ENCODE data around the gene GPER1.
A peak's percentile ranks its signal among the peaks of the same experiment; 100 is the strongest.

Gene GPER1

DNA sequence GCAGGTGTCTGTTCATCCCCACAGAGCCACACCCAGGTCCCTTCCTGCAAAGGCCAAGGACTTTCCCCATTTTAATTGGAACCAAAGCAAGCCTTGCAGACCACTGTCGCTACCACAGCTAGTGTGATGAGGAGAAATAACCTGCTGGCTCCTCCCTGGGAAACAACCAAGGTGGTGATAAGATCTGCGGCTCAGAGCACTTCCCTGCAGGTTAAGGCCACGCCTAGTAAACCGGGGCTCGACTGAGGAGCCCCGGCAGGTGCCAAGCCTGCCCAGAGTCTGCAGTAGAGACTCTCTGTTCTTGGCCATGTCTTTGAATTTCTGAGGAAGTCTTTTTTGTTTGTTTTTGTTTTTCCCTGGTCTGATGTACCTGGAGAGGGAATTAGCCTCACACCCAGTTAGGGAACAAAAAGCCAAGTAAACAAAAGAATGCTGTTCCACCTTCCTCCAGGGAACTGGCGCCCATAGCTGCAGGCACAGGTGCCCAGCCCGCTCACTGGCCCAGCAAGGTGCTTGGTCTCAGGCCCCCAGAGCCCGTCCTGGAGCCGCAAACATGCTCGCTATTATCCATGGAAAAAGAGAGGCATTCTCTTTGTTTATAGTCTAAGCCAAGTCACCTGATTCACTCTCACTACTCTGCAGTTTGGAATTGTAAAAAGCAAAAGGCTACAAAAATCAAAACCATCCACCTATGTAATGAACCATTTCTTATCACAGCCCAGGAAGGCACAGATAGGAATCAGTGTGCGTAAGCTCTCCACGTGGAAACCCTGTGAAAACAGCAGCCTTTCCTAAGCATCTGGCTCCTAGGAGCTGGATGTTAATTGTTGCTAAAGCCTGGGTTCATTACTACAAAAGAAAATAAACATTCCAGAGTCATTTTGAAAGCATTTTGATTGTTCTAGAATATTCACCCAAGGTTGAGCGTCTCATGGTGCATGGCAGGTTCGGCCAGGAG is 40.9 kb upstream of the GPER1 start:
- H3K9ac ChIP-seq (ENCODE audit: low read depth in 1 of 2, low read length in 2 of 2), result peak overlapping the region in 1 of 2 donors; percentile 13
- H3K36me3 ChIP-seq (ENCODE audit: control insufficient read depth in 2 of 2, insufficient read depth in 2 of 2, low read length in 2 of 2), result no peaks in the 10 kb centered on the region
- H3K9me3 ChIP-seq (ENCODE audit: control insufficient read depth in 2 of 2, low read length in 2 of 2), result no peaks in the 10 kb centered on the region
- H3K4me3 ChIP-seq (ENCODE audit: low read length in 2 of 2), result no peak overlapping the region
- H3K27me3 ChIP-seq (ENCODE audit: control insufficient read depth in 2 of 2, insufficient read depth in 2 of 2, low read length in 2 of 2), result no peaks in the 10 kb centered on the region
- H3K4me1 ChIP-seq (ENCODE audit: control insufficient read depth in 2 of 2, insufficient read depth in 2 of 2, low read length in 2 of 2), result peaks cover 40 to 42% of the 10 kb centered on the region in 2 donors
- H3K27ac ChIP-seq (ENCODE audit: low read depth in 2 of 2, low read length in 2 of 2), result peak overlapping the region; percentile 24 to 52

DNA sequence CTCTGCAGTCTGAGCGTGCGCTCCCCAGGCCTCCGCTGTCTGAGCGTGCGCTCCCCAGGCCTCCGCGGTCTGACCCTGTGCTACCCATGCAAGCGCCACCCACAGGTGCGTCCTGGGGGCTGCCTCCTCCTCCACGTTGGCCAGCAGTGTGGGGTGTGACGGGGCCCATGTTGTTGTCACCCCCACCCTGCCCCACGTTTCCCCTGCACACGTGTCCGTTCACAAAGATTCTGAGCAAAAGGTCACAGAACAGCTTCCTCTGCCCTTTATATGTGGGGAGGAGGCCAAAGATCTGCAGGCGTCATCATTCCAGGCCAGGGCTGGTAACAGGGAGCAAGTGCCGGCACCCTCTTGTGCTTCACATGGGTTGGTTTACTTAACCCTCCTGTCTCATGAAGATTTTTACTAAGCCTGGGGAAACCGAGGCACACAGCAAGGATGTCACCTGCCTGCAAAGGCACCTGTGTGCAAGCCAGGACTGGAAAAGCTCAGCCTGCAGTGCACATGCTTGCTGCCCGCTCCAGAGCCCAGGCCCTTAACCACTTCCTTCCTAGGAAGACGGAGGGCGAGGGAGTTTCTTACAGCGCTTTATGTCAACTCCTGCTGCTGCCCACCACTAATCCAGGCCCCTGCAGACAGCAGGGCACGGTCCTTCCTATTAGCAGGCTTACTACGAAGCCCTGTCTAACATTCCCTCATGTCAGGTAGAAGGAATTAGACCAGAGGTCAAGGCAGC is 38.7 kb upstream of the GPER1 start:
- Histone ChIP-seq H3K9me3 (ENCODE audit: control insufficient read depth in 2 of 2, low read length in 2 of 2) (no peaks in the 10 kb centered on the region), H3K9ac (ENCODE audit: low read depth in 1 of 2, low read length in 2 of 2) (no peak overlapping the region), H3K36me3 (ENCODE audit: control insufficient read depth in 2 of 2, insufficient read depth in 2 of 2, low read length in 2 of 2) (no peaks in the 10 kb centered on the region), H3K4me1 (ENCODE audit: control insufficient read depth in 2 of 2, insufficient read depth in 2 of 2, low read length in 2 of 2) (peaks cover 31% of the 10 kb centered on the region in 2 donors), H3K27me3 (ENCODE audit: control insufficient read depth in 2 of 2, insufficient read depth in 2 of 2, low read length in 2 of 2) (no peaks in the 10 kb centered on the region), H3K4me3 (ENCODE audit: low read length in 2 of 2) (no peak overlapping the region), H3K27ac (ENCODE audit: low read depth in 2 of 2, low read length in 2 of 2) (no peak overlapping the region)

- no peak overlapping the region for H3K27ac ChIP-seq (ENCODE audit: low read depth in 2 of 2, low read length in 2 of 2)
- H3K4me3 ChIP-seq (ENCODE audit: low read length in 2 of 2), result no peak overlapping the region
- no peaks in the 10 kb centered on the region for H3K27me3 ChIP-seq (ENCODE audit: control insufficient read depth in 2 of 2, insufficient read depth in 2 of 2, low read length in 2 of 2)
- H3K9ac ChIP-seq (ENCODE audit: low read depth in 1 of 2, low read length in 2 of 2), result no peak overlapping the region
- H3K9me3 ChIP-seq (ENCODE audit: control insufficient read depth in 2 of 2, low read length in 2 of 2), result no peaks in the 10 kb centered on the region
- H3K36me3 ChIP-seq (ENCODE audit: control insufficient read depth in 2 of 2, insufficient read depth in 2 of 2, low read length in 2 of 2), result no peaks in the 10 kb centered on the region
- H3K4me1 ChIP-seq (ENCODE audit: control insufficient read depth in 2 of 2, insufficient read depth in 2 of 2, low read length in 2 of 2), result peaks cover 28 to 29% of the 10 kb centered on the region in 2 donors
These were observed 38.1 kb upstream of the GPER1 start for GRCh38 chr7:1049801-1050200.

DNA sequence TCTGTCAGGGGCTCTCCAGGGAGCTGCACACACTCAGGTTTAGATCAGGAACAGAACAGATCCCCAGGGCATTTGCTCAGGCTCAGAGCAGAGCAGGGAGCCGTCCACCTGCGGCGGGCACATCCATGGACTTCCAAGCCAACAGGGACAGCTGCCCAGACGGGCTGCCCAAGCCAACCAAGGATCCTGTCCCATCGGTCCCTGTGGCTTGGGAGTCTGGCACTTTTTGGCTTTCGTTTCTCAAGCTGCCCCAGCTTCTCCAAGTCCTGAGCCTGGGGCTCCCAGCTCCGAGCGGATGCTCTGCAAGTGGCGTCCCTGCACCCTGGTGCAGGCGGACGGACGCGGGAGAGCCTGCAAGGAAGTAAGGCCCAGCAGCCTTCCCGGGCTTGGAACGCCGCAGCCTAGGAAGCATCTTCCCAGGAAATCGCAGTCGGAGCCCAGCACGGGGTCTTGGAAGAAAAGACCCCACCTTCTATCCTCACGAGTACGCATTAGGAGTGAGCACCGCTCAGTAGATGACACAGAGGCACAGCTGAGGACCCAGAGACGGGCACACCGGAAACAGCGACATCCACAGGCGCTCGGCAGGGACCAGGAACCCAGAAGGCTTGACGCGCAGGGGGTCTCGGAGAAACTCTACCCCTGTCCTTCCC is 37.5 kb upstream of the GPER1 start:
- Histone ChIP-seq H3K4me1 (ENCODE audit: control insufficient read depth in 2 of 2, insufficient read depth in 2 of 2, low read length in 2 of 2) (peaks cover 27% of the 10 kb centered on the region in 2 donors), H3K9me3 (ENCODE audit: control insufficient read depth in 2 of 2, low read length in 2 of 2) (no peaks in the 10 kb centered on the region), H3K36me3 (ENCODE audit: control insufficient read depth in 2 of 2, insufficient read depth in 2 of 2, low read length in 2 of 2) (no peaks in the 10 kb centered on the region), H3K27me3 (ENCODE audit: control insufficient read depth in 2 of 2, insufficient read depth in 2 of 2, low read length in 2 of 2) (no peaks in the 10 kb centered on the region), H3K4me3 (ENCODE audit: low read length in 2 of 2) (no peak overlapping the region), H3K27ac (ENCODE audit: low read depth in 2 of 2, low read length in 2 of 2) (no peak overlapping the region), H3K9ac (ENCODE audit: low read depth in 1 of 2, low read length in 2 of 2) (no peak overlapping the region)

DNA sequence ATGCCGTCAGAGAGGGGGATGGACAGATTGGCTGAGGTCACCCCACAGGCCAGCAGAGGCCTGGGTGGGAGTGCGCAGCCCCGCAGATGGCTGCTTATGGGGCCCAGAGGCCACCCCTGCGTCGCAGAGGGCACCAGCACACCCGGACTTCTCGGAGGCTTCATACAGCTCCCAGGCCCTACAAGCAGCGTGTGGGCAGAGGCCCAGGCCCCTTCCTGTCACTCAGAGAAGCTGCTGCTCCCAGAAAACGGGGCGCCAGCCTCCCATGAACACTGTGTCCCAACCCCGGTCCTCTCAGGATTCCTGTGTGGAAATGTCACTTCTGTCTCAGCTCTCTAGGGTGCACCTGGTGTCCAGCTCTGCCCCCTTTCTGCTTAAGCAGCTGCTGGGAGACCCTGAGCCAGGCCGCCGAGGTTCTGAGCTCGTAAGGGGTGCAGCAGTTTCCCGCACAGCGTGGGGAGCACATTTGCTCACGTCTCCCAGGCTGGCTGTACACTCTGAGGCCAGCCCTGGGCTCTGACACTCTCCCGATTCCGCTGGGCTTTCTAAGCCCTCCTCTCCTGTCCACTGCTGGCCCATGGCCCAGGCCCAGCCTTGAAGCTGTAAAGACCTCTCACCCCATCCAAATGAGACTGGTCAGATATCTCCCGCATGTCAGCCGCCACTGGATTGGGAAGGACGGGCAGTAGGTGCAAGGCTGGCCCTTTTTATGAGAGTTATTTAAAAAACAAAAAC is 36.8 kb upstream of the GPER1 start:
- Histone ChIP-seq H3K4me1 (ENCODE audit: control insufficient read depth in 2 of 2, insufficient read depth in 2 of 2, low read length in 2 of 2) (peaks cover 21 to 24% of the 10 kb centered on the region in 2 donors), H3K27ac (ENCODE audit: low read depth in 2 of 2, low read length in 2 of 2) (peak overlapping the region in 1 of 2 donors; percentile 23), H3K4me3 (ENCODE audit: low read length in 2 of 2) (no peak overlapping the region), H3K36me3 (ENCODE audit: control insufficient read depth in 2 of 2, insufficient read depth in 2 of 2, low read length in 2 of 2) (no peaks in the 10 kb centered on the region), H3K27me3 (ENCODE audit: control insufficient read depth in 2 of 2, insufficient read depth in 2 of 2, low read length in 2 of 2) (no peaks in the 10 kb centered on the region), H3K9me3 (ENCODE audit: control insufficient read depth in 2 of 2, low read length in 2 of 2) (no peaks in the 10 kb centered on the region), H3K9ac (ENCODE audit: low read depth in 1 of 2, low read length in 2 of 2) (no peak overlapping the region)

- Histone ChIP-seq H3K4me1 (ENCODE audit: control insufficient read depth in 2 of 2, insufficient read depth in 2 of 2, low read length in 2 of 2) (peaks cover 11 to 13% of the 10 kb centered on the region in 2 donors), H3K9me3 (ENCODE audit: control insufficient read depth in 2 of 2, low read length in 2 of 2) (no peaks in the 10 kb centered on the region), H3K4me3 (ENCODE audit: low read length in 2 of 2) (no peak overlapping the region)
These were observed 35.7 kb upstream of the GPER1 start for GRCh38 chr7:1052031-1052818.

GRCh38 chr7:1053002-1053411 is 34.9 kb upstream of the GPER1 start:
- Histone ChIP-seq H3K4me1 (ENCODE audit: control insufficient read depth in 2 of 2, insufficient read depth in 2 of 2, low read length in 2 of 2) (peaks cover 6 to 9% of the 10 kb centered on the region in 2 donors), H3K36me3 (ENCODE audit: control insufficient read depth in 2 of 2, insufficient read depth in 2 of 2, low read length in 2 of 2) (peaks cover under 1 to 3% of the 10 kb centered on the region in 2 donors), H3K9me3 (ENCODE audit: control insufficient read depth in 2 of 2, low read length in 2 of 2) (no peaks in the 10 kb centered on the region), H3K9ac (ENCODE audit: low read depth in 1 of 2, low read length in 2 of 2) (no peak overlapping the region), H3K27ac (ENCODE audit: low read depth in 2 of 2, low read length in 2 of 2) (peak overlapping the region in 1 of 2 donors; percentile 32), H3K4me3 (ENCODE audit: low read length in 2 of 2) (no peak overlapping the region), H3K27me3 (ENCODE audit: control insufficient read depth in 2 of 2, insufficient read depth in 2 of 2, low read length in 2 of 2) (no peaks in the 10 kb centered on the region)

More at GRCh38 chr7:1052031-1052818, 35.7 kb upstream of the GPER1 start:
- Histone ChIP-seq H3K36me3 (ENCODE audit: control insufficient read depth in 2 of 2, insufficient read depth in 2 of 2, low read length in 2 of 2) (no peaks in the 10 kb centered on the region), H3K9ac (ENCODE audit: low read depth in 1 of 2, low read length in 2 of 2) (no peak overlapping the region), H3K27me3 (ENCODE audit: control insufficient read depth in 2 of 2, insufficient read depth in 2 of 2, low read length in 2 of 2) (no peaks in the 10 kb centered on the region), H3K27ac (ENCODE audit: low read depth in 2 of 2, low read length in 2 of 2) (peak overlapping the region; percentile 3 to 9)

DNA sequence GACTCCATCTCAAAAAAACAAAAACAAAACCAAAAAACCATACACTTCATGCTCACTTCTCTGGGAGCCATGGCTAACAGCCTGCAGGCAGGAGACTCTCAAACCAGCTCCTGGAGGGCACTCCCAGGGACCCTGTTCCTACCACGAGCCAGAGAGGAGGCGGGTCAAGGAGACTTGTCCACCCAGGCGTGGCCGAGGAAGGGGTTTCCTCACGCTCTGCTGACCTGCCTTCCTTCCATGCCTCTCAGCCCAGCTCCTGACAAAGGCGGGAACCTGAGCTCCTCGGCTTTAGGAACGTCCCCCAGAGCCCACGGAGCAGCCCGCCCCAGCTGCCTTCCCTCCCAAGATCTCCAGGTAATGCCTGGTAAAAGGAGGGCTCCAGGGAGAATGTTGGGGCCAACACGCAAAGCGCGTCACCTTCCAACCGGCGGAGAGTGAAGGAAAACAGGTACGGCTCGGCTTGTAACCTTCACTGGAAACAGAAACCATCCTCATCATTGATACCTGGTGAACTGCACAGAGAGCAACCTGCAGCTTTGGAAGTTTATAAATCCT is 34.0 kb upstream of the GPER1 start:
- Histone ChIP-seq H3K36me3 (ENCODE audit: control insufficient read depth in 2 of 2, insufficient read depth in 2 of 2, low read length in 2 of 2) (peaks cover 2 to 3% of the 10 kb centered on the region in 2 donors), H3K4me3 (ENCODE audit: low read length in 2 of 2) (no peak overlapping the region), H3K9ac (ENCODE audit: low read depth in 1 of 2, low read length in 2 of 2) (no peak overlapping the region), H3K4me1 (ENCODE audit: control insufficient read depth in 2 of 2, insufficient read depth in 2 of 2, low read length in 2 of 2) (peaks cover 6 to 9% of the 10 kb centered on the region in 2 donors), H3K9me3 (ENCODE audit: control insufficient read depth in 2 of 2, low read length in 2 of 2) (no peaks in the 10 kb centered on the region), H3K27me3 (ENCODE audit: control insufficient read depth in 2 of 2, insufficient read depth in 2 of 2, low read length in 2 of 2) (no peaks in the 10 kb centered on the region), H3K27ac (ENCODE audit: low read depth in 2 of 2, low read length in 2 of 2) (no peak overlapping the region)

GRCh38 chr7:1054438-1054837 is 33.5 kb upstream of the GPER1 start:
- Histone ChIP-seq H3K36me3 (ENCODE audit: control insufficient read depth in 2 of 2, insufficient read depth in 2 of 2, low read length in 2 of 2) (peaks cover 2 to 3% of the 10 kb centered on the region in 2 donors), H3K4me1 (ENCODE audit: control insufficient read depth in 2 of 2, insufficient read depth in 2 of 2, low read length in 2 of 2) (peaks cover 6 to 9% of the 10 kb centered on the region in 2 donors), H3K9me3 (ENCODE audit: control insufficient read depth in 2 of 2, low read length in 2 of 2) (no peaks in the 10 kb centered on the region), H3K27ac (ENCODE audit: low read depth in 2 of 2, low read length in 2 of 2) (peak overlapping the region in 1 of 2 donors; percentile 58), H3K27me3 (ENCODE audit: control insufficient read depth in 2 of 2, insufficient read depth in 2 of 2, low read length in 2 of 2) (no peaks in the 10 kb centered on the region), H3K4me3 (ENCODE audit: low read length in 2 of 2) (no peak overlapping the region), H3K9ac (ENCODE audit: low read depth in 1 of 2, low read length in 2 of 2) (no peak overlapping the region)

All from mucosa of rectum (tissue), 2 donors.